Hepatocyte (in vitro differentiated cells): ENCODE data around the gene TMPRSS9. TPM values are rescaled to one million over a fixed set of nuclear protein-coding genes. Genes with fewer than 3 reads are reported as not detected.
"Not testable (repeated sequence)": the region's sequence is repeated elsewhere in the genome, so short reads cannot be mapped to it uniquely, and the experiment has no call there.

ENCODE experiments used
- DNase-seq: peaks from one replicate; pipeline ENCODE4 v3.0.0-alpha.2; 2016; ENCODE audit warnings: low spot score
- H2AFZ ChIP-seq: fragments of 200-600 bp; sonication (generic); 2 replicates; pipeline ENCODE4 v1.6.0; 2016; ENCODE audit warnings: antibody characterized with exemption, mild to moderate bottlenecking
- H3K27ac ChIP-seq: fragments of 200-600 bp; sonication (generic); 2 replicates; pipeline ENCODE4 v1.5.1; 2016; ENCODE audit warnings: mild to moderate bottlenecking
- H3K27me3 ChIP-seq: fragments of 200-600 bp; sonication (generic); 2 replicates; pipeline ENCODE4 v1.6.1; 2016
- H3K36me3 ChIP-seq: fragments of 200-600 bp; sonication (generic); replicated peaks from 2 replicates; pipeline ENCODE4 v1.5.1; 2016; ENCODE audit warnings: low read depth; ENCODE audit not compliant: insufficient read depth
- H3K4me1 ChIP-seq: fragments of 200-600 bp; sonication (generic); 2 replicates; pipeline ENCODE4 v1.5.1; 2016; ENCODE audit warnings: mild to moderate bottlenecking, moderate library complexity; ENCODE audit not compliant: insufficient read depth
- H3K4me2 ChIP-seq: fragments of 200-600 bp; sonication (generic); 2 replicates; pipeline ENCODE4 v1.6.0; 2016
- H3K4me3 ChIP-seq: fragments of 200-600 bp; sonication (generic); 2 replicates; pipeline ENCODE4 v1.5.1; 2016; ENCODE audit warnings: mild to moderate bottlenecking
- H3K79me2 ChIP-seq: fragments of 200-600 bp; sonication (generic); 2 replicates; pipeline ENCODE4 v1.6.0; 2017; ENCODE audit warnings: mild to moderate bottlenecking
- H3K9me2 ChIP-seq: fragments of 200-600 bp; sonication (generic); replicated peaks from 2 replicates; pipeline ENCODE4 v1.6.0; 2017; ENCODE audit warnings: mild to moderate bottlenecking; ENCODE audit not compliant: insufficient read depth
- H3K9me3 ChIP-seq: fragments of 200-600 bp; sonication (generic); 2 replicates; pipeline ENCODE4 v1.5.1; 2016; ENCODE audit warnings: low read depth, mild to moderate bottlenecking
- H4K20me1 ChIP-seq: fragments of 200-600 bp; sonication (generic); 2 replicates; pipeline ENCODE4 v1.6.0; 2016; ENCODE audit warnings: mild to moderate bottlenecking; ENCODE audit not compliant: insufficient read depth, poor library complexity, severe bottlenecking
- EZH2 ChIP-seq: fragments of 200-600 bp; sonication (generic); IDR thresholded peaks from 2 replicates; pipeline ENCODE4 v1.6.1; 2016; ENCODE audit warnings: antibody characterized with exemption, mild to moderate bottlenecking, borderline replicate concordance
- EZH2phosphoT487 ChIP-seq: fragments of 200-600 bp; sonication (generic); IDR thresholded peaks from one replicate; pipeline ENCODE4 v1.6.1; 2018; ENCODE audit warnings: antibody characterized with exemption, mild to moderate bottlenecking, low read depth, moderate library complexity; ENCODE audit not compliant: unreplicated experiment, severe bottlenecking
- WGBS: methylation state at CpG from one replicate; pipeline ENCODE4 v1.1.6; 2016; ENCODE audit warnings: low lambda C conversion rate; ENCODE audit errors: missing lambda C conversion rate; 5-methylcytosine and 5-hydroxymethylcytosine counted together
- polyA plus RNA-seq: library from polyadenylated mRNA; unstranded; fragments of >200 nt; fragmentation: Nextera tagmentation; extraction: Ambion mirVana; gene quantifications from 2 replicates; pipeline ENCODE4 v1.2.1, GENCODE V29; 2016
- total RNA-seq: library from RNA; depleted of rRNA; stranded (reverse); fragments of >200 nt; gene quantifications from 2 replicates; pipeline ENCODE4 v1.2.3, GENCODE V29; 2014
- TF ChIP-seq, protein P1 (sequence below): fragments of 200-600 bp; sonication (generic); IDR thresholded peaks from 2 replicates; pipeline ENCODE4 v1.5.1; 2016; ENCODE audit warnings: antibody characterized with exemption, mild to moderate bottlenecking; ENCODE audit not compliant: poor library complexity

TMPRSS9 gene
- total and polyA plus RNA-seq, 2 experiments from 2014 or later, result 0.23 TPM; not detected in 1

DNA sequence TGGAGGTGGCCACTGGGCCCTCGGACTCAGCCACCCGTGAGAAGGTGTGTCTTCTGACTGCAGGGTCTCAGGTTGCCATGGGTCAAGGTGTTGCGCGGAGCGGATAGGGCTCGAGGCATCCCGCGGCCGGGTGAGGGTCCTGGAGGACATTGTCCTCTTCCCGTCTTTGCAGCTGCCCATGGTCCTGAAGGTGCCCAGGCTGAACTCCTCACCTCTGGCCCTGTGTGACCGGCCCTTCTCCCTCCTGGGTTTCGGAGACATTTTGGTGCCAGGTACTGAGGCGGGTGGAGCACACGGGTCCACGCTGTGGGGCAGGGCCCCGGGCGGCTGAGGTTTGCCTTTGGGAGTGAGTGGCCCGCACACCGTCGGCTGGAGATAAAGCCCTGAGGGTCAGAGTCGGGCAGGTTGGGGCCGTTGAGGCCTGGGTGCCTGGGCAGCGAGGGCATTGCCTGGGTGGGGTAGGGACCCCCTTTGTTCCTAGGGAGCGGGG lies 15.6 kb upstream of the TMPRSS9 start:
- no peaks in the 10 kb centered on the region for H4K20me1 ChIP-seq
- DNase-seq, result no peak
- WGBS, result 92% methylated on average over 20 of the region's 24 CpGs
- H3K79me2 ChIP-seq, result no peaks in the 10 kb centered on the region
- H3K36me3 ChIP-seq, result no peaks in the 10 kb centered on the region
- no peaks in the 10 kb centered on the region for H3K4me1 ChIP-seq
- H3K4me3 ChIP-seq, result no peak overlapping the region
- no peak overlapping the region for H3K4me2 ChIP-seq
- TF ChIP-seq EZH2phosphoT487, result no peak
- TF ChIP-seq, protein P1, sequence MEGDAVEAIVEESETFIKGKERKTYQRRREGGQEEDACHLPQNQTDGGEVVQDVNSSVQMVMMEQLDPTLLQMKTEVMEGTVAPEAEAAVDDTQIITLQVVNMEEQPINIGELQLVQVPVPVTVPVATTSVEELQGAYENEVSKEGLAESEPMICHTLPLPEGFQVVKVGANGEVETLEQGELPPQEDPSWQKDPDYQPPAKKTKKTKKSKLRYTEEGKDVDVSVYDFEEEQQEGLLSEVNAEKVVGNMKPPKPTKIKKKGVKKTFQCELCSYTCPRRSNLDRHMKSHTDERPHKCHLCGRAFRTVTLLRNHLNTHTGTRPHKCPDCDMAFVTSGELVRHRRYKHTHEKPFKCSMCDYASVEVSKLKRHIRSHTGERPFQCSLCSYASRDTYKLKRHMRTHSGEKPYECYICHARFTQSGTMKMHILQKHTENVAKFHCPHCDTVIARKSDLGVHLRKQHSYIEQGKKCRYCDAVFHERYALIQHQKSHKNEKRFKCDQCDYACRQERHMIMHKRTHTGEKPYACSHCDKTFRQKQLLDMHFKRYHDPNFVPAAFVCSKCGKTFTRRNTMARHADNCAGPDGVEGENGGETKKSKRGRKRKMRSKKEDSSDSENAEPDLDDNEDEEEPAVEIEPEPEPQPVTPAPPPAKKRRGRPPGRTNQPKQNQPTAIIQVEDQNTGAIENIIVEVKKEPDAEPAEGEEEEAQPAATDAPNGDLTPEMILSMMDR, result no peak
- no peak for TF ChIP-seq EZH2
- no peaks in the 10 kb centered on the region for H3K27me3 ChIP-seq
- H3K9me2 ChIP-seq, result no peaks in the 10 kb centered on the region
- no peak overlapping the region for H3K27ac ChIP-seq
- H3K9me3 ChIP-seq, result no peaks in the 10 kb centered on the region
- H2AFZ ChIP-seq, result no peak overlapping the region

DNA sequence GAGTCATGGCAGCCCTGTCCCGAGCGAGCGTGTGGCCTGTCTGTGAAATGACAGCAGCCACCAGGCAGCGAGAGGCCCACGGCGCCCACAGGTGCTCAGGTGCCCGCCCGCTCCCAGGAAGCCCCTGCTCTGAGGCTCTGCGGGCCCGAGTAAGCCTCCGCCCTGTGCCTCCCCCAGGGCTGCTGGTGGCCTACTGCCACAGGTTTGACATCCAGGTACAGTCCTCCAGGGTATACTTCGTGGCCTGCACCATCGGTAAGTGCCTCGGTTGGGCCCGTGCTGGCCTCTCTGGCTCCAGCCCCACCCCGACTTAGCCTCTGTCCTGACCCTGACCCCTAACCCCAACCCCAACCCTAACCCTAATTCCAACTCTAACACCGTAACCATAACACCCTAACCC lies 15.0 kb upstream of the TMPRSS9 start:
- Histone ChIP-seq H3K36me3 (no peaks in the 10 kb centered on the region), H3K4me2 (no peak overlapping the region), H2AFZ (no peak overlapping the region), H4K20me1 (no peaks in the 10 kb centered on the region), H3K27ac (no peak overlapping the region), H3K4me1 (no peaks in the 10 kb centered on the region), H3K79me2 (no peaks in the 10 kb centered on the region), H3K9me3 (no peaks in the 10 kb centered on the region), H3K27me3 (no peaks in the 10 kb centered on the region), H3K9me2 (no peaks in the 10 kb centered on the region), H3K4me3 (no peak overlapping the region)
- TF ChIP-seq, protein P1, result no peak
- TF ChIP-seq EZH2phosphoT487 (no peak), EZH2 (no peak)
- DNase-seq, result no peak
- 99% methylated on average over 17 of the region's 17 CpGs for WGBS

DNA sequence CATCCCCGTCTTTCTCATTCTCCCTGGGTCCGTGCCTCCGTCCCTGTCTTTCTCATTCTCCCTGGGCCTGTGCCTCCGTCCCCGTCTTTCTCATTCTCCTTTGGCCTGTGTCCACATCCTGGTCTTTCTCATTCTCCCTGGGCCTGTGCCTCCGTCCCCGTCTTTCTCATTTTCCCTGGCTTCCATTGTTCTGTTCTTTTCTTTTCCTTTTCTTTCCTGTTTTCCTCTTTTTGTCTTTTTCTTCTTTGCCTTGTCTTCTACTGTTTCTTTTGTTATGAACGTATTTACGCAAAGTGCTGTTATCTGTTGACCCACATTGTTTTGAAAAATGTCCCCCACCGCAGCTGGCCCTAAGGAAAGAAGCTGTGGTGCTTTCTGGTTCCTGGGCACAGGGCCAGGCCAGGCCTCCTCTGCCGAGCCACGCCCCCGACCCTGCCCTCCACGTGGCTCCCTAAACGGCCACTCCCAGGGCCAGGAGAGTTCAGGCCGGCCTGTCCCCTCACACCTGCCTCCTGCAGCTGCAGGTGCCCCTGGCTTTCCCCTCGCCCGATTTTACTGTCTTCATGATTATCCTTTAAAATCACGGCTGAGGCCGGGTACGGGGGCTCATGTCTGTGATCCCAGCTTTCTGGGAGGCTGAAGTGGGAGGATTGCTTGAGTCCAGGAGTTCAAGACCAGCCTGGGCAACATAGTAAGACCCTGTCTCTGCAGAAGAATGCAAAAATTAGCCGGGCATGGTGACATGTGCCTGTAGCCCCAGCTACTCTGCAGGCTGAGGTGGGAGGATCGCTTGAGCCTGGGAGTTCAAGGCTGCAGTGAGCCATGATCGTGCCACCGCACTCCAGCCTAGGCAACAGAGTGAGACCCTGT lies 14.0 kb upstream of the TMPRSS9 start:
- Histone ChIP-seq H2AFZ (no peak overlapping the region), H3K9me2 (no peaks in the 10 kb centered on the region), H3K4me1 (no peaks in the 10 kb centered on the region), H3K36me3 (no peaks in the 10 kb centered on the region), H3K4me3 (no peak overlapping the region), H3K79me2 (no peaks in the 10 kb centered on the region), H3K27me3 (no peaks in the 10 kb centered on the region), H3K27ac (no peak overlapping the region), H3K4me2 (no peak overlapping the region), H3K9me3 (no peaks in the 10 kb centered on the region), H4K20me1 (no peaks in the 10 kb centered on the region)
- WGBS, result 85% methylated on average over 25 of the region's 25 CpGs
- TF ChIP-seq EZH2, result no peak
- TF ChIP-seq EZH2phosphoT487, result no peak
- TF ChIP-seq, protein P1, result no peak
- no peak for DNase-seq

DNA sequence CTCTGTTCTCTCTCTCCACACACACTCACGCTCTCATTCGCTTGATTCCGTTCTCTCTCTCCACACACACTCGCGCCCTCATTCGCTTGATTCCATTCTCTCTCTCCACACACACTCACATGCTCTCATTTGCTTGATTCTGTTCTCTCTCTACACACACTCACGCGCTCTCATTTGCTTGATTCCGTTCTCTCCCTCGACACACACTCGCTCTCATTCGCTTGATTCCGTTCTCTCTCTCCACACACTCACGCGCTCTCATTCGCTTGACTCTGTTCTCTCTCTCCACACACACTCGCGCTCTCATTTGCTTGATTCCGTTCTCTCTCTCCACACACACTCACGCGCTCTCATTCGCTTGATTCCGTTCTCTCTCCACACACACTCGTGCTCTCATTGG lies 10.2 kb upstream of the TMPRSS9 start:
- not testable (repeated sequence) for DNase-seq, H3K36me3 ChIP-seq, H3K9me2 ChIP-seq, H2AFZ ChIP-seq, H3K4me3 ChIP-seq, H3K27ac ChIP-seq, H3K27me3 ChIP-seq, H3K4me1 ChIP-seq, H4K20me1 ChIP-seq, H3K4me2 ChIP-seq, H3K79me2 ChIP-seq, H3K9me3 ChIP-seq
- 97% methylated on average over 7 of the region's 24 CpGs for WGBS
